ENCODE results near the gene STUM. TPM values are rescaled to one million over a fixed set of nuclear protein-coding genes. Genes with fewer than 3 reads are reported as not detected.

STUM gene
- total RNA-seq, 1 donor from 2014 or later: 0.55 TPM

DNA sequence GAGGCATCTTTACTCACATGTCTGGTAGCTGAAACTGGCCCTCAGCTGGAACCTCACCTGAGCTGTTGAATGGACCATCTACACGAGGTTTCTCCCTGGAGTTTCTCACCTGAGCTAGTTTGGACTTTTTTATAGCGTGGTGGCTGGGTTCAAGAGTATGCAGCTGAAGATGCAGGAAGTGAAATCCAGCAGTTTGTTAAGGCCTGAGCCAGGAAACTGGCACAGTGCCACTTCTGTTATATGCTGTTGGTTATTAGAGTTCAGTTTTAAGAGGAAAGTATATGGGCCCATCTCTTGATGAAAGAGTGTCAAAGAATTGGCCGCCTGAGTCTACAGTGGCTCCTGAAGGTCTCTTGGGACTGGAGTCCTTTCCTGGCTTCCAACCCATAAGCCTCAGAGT is 35.6 kb downstream of the STUM start:
- no peak for DNase-seq (ENCODE audit: low spot score, unreplicated experiment)
- no peaks in the 10 kb centered on the region for H3K27me3 Mint-ChIP-seq
- no peak overlapping the region for H3K4me3 Mint-ChIP-seq (ENCODE audit: low read depth)
- TF ChIP-seq, protein P1, sequence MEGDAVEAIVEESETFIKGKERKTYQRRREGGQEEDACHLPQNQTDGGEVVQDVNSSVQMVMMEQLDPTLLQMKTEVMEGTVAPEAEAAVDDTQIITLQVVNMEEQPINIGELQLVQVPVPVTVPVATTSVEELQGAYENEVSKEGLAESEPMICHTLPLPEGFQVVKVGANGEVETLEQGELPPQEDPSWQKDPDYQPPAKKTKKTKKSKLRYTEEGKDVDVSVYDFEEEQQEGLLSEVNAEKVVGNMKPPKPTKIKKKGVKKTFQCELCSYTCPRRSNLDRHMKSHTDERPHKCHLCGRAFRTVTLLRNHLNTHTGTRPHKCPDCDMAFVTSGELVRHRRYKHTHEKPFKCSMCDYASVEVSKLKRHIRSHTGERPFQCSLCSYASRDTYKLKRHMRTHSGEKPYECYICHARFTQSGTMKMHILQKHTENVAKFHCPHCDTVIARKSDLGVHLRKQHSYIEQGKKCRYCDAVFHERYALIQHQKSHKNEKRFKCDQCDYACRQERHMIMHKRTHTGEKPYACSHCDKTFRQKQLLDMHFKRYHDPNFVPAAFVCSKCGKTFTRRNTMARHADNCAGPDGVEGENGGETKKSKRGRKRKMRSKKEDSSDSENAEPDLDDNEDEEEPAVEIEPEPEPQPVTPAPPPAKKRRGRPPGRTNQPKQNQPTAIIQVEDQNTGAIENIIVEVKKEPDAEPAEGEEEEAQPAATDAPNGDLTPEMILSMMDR (IDR thresholded peaks at IDR 0.05; ENCODE audit: unreplicated experiment): no peak
- H3K27ac Mint-ChIP-seq: no peak overlapping the region
- no peaks in the 10 kb centered on the region for H3K4me1 Mint-ChIP-seq (ENCODE audit: low read depth)
- no peaks in the 10 kb centered on the region for H3K9me3 Mint-ChIP-seq (ENCODE audit: low read depth)
- H3K36me3 Mint-ChIP-seq (ENCODE audit: insufficient read depth): no peaks in the 10 kb centered on the region

DNA sequence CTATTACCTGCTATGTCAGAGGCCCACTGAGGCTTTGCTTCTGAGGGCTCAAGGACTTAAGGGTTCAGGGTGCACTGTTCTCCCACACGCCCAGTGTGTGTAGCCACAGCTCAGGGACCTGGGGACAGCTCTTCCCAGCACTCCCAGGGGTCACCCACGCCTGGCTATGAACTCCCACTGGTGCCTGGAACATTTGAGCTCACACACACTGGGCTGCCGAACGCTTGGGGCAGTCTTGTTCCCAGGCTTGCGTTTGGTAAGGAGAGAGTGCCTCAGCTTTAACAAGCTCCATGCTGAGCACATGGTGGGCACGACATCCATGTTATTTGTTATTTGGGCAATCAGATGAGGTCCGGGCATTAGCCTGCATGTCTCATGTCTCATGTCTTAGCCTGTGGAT is 37.6 kb downstream of the STUM start:
- no peak for DNase-seq (ENCODE audit: low spot score, unreplicated experiment)
- Mint-ChIP-seq H3K4me1 (ENCODE audit: low read depth) (no peaks in the 10 kb centered on the region), H3K27me3 (peaks cover 9% of the 10 kb centered on the region), H3K36me3 (ENCODE audit: insufficient read depth) (no peaks in the 10 kb centered on the region), H3K4me3 (ENCODE audit: low read depth) (no peak overlapping the region), H3K27ac (no peak overlapping the region), H3K9me3 (ENCODE audit: low read depth) (no peaks in the 10 kb centered on the region)
- TF ChIP-seq, protein P1 (IDR thresholded peaks at IDR 0.05; ENCODE audit: unreplicated experiment): no peak

DNA sequence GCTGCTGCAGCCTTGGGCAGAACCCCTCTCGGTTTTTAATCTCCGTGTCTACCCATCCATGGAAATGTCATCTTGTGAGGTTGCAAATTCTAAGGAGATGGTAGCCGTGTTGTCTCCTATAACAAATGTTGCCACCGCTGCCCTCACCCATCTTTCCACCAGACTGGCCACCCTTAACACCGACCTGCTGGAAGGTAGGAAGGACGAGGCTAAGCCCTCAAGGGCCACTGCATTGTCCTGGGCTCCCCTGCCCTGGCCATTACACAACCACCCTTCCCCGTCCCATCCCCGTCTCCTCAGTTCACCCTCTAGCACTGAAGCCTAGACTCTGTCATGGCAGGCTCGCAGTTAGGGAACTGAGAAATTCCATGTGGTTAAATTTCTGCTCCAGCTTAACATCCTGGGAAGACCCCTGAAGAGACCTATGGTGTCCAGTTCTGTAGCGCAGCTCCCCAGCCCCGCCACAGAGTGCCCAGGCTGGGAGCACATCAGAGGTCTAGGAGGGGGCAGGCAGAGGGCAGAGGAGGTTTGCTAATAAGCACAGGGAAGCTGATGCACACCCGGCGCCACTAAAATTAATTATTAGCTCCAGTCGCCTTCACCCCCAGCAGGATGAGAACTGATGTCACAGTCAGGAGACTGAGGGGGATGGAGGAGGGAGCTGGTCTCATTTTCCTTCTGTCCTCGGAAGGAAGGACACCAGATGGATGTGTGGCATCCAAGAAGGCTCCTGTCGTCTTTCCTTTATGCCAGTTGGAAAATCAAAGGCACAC is 38.3 kb downstream of the STUM start:
- Mint-ChIP-seq H3K4me3 (ENCODE audit: low read depth) (no peak overlapping the region), H3K27ac (no peak overlapping the region), H3K4me1 (ENCODE audit: low read depth) (no peaks in the 10 kb centered on the region), H3K9me3 (ENCODE audit: low read depth) (no peaks in the 10 kb centered on the region), H3K27me3 (peaks cover 9% of the 10 kb centered on the region), H3K36me3 (ENCODE audit: insufficient read depth) (no peaks in the 10 kb centered on the region)
- no peak for DNase-seq (ENCODE audit: low spot score, unreplicated experiment)
- TF ChIP-seq, protein P1 (IDR thresholded peaks at IDR 0.05; ENCODE audit: unreplicated experiment): no peak

DNA sequence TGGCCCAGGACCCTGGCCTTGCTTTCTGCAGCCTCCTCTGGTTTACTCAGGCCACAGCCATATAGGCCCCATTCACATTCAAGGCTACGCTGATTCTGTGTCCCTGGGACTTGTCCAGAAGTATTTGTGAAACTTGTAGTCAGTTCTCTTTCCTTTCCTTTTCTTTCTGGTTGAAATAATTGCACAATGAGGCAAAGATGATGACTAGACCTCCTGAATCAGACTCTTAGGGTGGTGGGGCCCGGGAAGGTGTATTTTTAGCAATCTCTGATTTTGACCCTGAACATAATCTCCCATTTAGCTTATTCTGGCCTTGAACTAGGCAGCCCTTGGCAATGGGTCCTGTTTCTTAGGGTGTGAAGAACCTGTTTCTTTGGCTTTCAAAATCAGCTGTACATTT is 39.9 kb downstream of the STUM start:
- no peak overlapping the region for H3K27ac Mint-ChIP-seq
- H3K27me3 Mint-ChIP-seq: peaks cover 14% of the 10 kb centered on the region
- no peaks in the 10 kb centered on the region for H3K9me3 Mint-ChIP-seq (ENCODE audit: low read depth)
- no peaks in the 10 kb centered on the region for H3K36me3 Mint-ChIP-seq (ENCODE audit: insufficient read depth)
- H3K4me3 Mint-ChIP-seq (ENCODE audit: low read depth): no peak overlapping the region
- H3K4me1 Mint-ChIP-seq (ENCODE audit: low read depth): no peaks in the 10 kb centered on the region
- TF ChIP-seq, protein P1 (IDR thresholded peaks at IDR 0.05; ENCODE audit: unreplicated experiment): no peak
- DNase-seq (ENCODE audit: low spot score, unreplicated experiment): no peak

DNA sequence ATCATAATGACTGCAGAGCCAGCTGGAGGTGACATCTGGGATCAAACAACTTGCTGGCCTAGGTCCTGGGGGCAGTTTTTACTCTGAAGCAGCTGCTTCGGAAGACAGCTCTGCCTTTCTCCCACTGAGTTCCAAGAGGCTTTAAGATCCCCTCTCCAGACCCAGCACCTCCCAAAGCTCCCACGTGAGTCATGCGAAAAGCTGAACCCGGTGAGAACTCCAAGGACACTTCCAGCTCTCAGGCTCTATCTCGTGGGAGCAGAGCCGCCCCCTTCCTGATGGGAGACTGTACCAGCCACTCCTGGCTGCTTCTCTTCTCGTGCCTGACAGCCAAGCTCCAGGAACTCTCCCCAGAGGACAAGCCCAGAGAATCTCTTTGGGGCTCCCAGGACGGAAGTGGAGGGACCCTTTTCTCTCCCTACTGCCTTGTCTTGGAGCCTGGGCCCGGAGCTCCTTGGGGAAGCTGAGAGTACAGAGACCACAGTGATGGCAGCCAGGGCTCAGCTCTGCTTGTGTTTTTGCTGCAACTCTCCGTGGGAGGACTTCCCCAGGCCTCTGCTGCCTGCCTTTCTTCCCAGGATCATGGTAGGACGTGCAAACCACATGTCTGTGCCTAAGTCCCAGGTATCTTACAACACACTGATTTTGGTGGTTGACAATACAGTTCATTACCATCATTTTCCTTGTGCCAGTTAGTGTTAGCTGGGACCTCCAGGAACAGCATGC is 40.6 kb downstream of the STUM start:
- Mint-ChIP-seq H3K27ac (no peak overlapping the region), H3K4me1 (ENCODE audit: low read depth) (no peaks in the 10 kb centered on the region), H3K36me3 (ENCODE audit: insufficient read depth) (no peaks in the 10 kb centered on the region), H3K9me3 (ENCODE audit: low read depth) (no peaks in the 10 kb centered on the region), H3K27me3 (peaks cover 21% of the 10 kb centered on the region), H3K4me3 (ENCODE audit: low read depth) (no peak overlapping the region)
- DNase-seq (ENCODE audit: low spot score, unreplicated experiment): no peak
- TF ChIP-seq, protein P1 (IDR thresholded peaks at IDR 0.05; ENCODE audit: unreplicated experiment): no peak
